ENCODE data around the gene SLC22A23.

The SLC22A23 gene

DNA sequence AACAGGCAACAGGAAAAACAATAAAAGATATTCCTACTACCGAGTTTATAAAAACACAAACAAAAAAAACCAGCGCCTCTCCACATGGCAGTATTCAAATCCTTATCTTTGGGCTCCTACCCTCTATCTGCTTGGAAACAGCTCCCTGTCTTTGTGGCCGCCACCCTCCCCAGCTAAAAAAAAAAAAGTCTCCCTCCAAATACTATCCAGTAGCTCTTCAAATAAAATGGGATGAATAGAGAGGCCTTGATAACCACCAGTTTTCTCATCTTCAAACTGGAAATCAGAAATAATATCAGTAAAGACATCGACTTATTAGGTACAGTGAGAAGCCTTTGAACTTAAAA lies 101.9 kb downstream of the SLC22A23 start:
- DNase-seq (ENCODE audit: low read depth in 2 of 2, low spot score in 1 of 2) = no peak

DNA sequence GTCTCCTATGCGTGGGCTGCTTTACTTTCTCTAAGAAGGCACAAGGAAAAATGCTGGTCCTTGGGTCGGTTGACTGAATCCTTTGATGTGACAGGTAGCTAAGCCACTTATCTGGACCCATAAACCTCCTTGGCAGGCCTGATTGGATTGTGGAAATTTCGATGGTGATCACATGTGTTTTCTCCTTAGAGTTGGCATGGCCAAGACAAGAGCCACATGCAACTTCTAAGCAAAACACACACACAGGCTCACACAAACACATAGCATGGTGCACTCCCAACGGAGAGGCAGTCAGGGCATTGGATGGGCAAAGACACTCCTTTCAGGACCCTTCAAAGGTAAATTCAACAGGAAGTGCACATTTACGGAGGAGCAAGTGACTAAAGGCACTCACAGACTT lies 102.9 kb downstream of the SLC22A23 start:
- no peak for DNase-seq (ENCODE audit: low read depth in 2 of 2, low spot score in 1 of 2)

DNA sequence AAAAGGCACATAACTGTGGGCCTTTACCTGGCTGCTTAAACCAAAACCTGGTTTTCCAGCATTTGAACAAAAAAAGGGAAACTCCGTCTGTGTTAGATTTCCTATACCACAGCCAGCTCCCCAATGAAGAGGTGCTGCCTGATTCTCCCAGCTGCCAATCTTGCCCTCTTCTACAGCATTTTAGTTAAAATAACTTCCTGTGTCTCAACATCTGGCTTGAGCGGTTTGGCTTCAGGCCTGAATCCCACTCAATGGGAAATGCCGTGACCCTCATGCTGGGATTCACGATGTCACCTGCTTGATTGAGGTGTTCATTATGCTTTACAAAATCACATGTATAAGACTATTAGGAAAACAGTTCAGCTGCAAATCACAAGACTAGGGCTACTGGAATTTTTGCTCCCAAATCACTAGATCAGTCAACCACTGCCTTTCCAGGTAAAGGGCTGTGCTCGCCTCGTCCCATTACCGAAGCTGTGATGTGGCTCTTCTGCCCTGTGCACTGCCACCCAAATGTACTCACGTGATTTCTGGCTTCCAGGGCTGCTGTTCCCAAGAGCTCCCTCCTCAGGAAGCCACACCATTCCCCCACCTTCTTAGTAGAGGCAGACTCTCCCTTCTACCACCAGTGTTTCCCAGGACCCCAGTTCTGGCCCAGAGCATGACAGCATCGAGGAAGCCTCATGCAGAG lies 103.5 kb downstream of the SLC22A23 start:
- no peak for DNase-seq (ENCODE audit: low read depth in 2 of 2, low spot score in 1 of 2)

DNA sequence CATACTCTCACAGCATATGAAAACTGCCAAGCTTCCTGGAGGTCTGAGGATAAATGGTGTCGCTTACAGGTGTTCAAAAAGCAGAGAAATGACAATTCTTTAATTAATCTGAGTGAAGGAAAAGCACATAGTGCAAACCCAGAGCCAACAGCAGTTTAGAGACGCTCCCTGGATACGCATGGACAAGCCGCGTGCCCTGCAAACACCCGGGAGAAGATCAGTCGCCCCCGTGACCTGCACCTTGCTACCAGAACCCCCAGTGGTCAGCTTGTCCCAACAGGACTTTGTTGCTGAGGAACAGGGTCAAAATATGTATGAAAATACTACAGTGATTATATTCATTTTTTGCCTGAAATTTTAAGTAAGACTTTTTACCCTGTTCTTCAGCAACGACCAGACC lies 104.2 kb downstream of the SLC22A23 start:
- DNase-seq (ENCODE audit: low read depth in 2 of 2, low spot score in 1 of 2) = no peak

DNA sequence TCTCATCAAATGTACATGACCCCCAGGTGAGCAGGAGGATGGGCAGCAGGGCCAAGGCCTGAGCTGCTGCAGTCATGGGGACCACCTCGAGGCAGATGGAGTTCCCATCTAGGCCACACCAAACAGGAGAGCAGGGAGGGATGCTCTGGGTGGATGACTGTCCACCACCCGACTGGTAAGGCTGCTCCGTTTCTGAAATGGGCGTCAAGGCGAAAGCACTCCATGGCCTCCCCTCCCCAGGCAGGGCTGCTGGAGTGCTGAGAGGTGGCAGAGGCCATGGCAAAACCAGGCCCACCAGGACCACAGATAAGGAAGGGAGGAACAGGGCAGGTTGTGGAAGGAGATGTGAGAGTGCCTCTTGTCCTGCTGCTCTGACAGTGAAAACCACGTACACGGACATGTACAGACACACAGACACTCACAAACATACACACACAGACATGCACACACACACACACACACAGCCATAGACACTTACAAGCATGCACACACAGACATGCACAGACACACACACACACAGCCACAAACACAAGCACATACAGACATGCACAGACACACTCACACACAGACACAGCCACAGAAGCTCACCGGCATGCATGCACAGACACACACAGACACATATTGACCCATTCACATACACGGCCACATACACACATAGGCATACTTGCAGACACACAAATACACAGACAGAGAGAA lies 104.9 kb downstream of the SLC22A23 start:
- no peak for DNase-seq (ENCODE audit: low read depth in 2 of 2, low spot score in 1 of 2)

DNA sequence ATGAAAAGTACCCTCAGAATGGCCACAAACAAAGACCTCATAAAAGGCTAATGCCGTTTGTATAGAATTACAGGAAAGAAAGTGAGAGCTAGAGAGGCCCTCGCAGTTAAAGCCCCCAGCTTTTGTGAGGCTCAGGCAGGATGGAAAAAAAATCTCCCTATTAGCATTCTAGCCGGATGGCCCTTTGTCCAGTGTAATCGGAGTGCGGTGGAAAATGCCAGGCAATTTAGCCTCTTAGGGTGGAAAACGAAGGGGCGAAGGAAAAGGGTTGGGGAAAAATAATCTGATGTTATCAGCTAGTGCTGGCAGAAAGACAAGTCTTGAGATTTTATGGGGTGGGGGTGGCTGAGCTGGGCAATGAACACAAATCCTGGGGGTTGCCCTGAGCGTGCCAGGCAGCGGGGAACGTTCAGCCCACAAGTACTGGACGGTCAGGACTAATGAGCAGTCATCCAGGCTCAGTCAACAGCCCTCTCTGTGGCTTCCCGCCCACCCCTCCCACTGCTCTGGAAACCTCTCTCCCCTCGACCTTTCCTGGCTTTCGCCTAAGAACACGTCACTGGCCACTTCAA lies 105.7 kb downstream of the SLC22A23 start:
- DNase-seq (ENCODE audit: low read depth in 2 of 2, low spot score in 1 of 2) = no peak

DNA sequence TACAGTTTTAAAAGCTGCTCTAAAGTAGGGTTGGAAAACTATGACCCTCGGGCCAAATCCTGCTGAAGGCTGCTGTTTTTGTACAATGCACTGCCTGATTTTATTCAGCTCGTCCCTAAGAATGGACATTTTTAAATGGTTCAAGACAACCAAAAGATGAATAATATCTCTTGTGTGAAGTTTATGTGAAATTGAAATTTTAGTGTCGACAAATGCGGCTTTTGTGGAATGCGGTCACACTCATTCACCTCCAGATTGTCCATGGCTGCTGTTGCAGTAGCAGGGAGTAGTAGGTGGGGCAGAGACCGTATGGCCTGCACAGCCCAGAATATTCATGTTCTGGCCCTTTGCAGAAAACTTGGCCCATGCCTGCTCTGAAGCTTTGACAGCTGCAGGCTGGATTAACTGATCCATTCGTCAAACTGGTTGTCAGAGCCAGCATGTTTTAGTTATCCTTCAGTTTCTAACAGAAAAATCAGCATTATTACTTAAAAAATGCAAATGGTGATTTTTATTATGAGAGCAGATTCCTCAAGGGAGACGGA lies 106.5 kb downstream of the SLC22A23 start:
- DNase-seq (ENCODE audit: low read depth in 2 of 2, low spot score in 1 of 2) = no peak

DNA sequence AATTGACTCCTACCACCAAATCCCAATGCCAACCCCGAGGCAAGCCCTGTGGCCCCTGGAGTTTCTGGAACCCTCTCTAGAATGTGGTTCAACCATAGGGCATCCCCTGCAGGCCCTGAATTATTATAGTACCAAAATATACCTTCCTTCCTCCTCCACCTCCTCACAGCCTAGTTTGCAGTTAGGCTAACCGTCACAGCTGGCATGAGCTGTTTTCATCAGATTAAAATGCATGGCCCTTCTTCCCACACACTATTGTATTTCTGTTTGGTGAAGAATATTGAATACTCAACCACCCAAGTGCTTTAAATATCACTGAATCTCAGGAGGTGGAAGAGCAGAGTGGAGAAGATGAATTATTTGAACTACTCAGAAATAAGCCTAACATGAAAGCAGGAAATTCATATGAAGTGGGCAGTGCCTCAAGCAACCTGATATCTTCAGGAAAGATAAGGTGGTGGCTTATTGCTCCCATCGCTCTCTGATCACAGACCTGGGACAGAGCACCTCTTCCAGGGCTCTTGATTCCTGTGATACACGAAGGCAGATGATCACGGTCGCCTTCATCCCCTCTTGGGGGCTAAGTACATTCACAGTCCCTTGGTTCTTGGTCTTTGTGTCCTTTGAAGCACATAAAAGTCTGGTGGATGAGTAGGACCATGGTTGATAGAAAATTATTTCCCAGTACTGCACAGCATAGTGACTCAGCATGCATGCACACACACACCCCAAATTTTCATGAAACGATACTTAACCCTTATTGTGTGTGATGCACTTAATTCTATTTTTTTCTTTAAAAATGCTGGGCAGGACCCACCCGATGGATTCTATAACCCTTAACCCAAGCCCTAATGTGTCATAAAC lies 107.2 kb downstream of the SLC22A23 start:
- DNase-seq (ENCODE audit: low read depth in 2 of 2, low spot score in 1 of 2) = no peak

DNA sequence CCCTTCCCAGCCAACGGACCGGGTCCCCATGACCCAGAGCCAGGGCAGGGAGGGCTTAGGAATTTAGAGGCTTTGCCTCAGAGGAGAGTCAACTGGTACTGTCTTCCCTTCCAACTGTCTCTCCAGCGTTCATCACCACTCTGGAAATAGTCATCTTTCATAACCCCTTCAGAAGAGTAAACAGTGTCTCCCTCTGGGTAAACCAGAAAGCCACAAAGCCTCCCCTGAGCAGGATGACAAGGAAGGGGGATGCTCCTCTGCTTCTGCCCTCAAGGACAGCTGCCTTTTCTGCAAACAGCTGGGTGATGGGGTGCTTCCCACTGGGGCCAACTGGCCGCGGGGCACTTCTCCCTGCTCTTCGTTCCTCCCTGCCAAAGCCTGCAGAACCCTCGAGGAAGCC lies 108.0 kb downstream of the SLC22A23 start:
- DNase-seq (ENCODE audit: low read depth in 2 of 2, low spot score in 1 of 2) = no peak

DNA sequence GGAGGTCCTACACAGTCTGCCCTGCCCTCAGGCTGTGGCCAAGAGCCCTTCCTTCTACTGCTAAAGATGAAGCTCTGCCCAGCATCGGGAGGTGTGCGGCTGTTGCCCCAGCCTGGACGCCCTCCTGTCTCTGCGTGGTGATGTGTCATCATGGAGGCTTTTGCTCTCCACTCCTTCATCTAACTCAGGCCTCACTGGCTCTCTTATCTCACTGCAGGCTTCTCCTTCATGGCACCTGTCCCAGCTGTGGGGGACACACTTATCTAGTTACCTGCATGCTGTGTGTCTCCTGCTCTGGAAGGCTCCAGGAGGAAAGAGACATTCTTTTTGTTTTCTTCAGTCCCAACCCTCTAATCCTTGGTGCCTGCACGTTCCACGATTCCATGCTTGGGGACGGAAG lies 109.0 kb downstream of the SLC22A23 start:
- DNase-seq (ENCODE audit: low read depth in 2 of 2, low spot score in 1 of 2) = no peak

DNA sequence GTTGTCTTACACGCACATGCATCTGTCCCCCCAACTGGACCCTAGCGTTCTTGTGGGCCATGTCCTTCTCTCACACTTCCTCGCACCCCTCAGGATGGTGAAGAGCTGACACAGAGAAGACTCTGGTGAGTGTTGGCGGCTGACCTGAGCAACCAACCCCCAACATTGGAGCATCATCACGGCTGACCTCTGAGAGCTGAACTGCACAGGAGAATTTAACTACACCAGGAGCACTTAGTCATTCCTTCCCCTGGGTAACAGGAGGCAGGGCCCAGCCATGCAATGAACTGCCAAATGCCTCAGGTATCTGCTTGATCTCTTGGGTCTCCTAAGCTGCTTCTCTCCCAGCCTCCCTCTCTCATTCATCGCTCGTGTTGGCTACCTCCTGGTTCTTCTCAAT lies 109.6 kb downstream of the SLC22A23 start:
- DNase-seq (ENCODE audit: low read depth in 2 of 2, low spot score in 1 of 2) = no peak

DNA sequence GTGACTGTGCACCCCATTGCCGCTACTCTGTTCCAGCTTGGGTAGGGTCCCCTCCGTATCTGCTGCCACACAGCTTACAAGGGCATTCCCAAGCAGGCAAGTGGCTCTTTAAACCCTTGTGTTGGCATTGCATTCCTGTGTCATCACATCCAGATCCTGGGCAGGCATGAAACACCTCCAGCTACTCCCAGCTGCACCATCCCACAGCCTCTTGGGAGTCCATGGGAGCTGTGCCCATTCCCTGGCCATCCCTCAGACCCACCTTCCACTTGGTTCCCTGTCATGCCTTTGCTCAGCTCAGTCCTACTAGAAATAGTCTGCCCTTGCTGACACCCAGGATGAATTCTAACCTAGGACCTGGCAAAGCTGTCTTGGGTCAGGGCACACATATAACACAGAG lies 110.4 kb downstream of the SLC22A23 start:
- DNase-seq (ENCODE audit: low read depth in 2 of 2, low spot score in 1 of 2) = no peak

DNA sequence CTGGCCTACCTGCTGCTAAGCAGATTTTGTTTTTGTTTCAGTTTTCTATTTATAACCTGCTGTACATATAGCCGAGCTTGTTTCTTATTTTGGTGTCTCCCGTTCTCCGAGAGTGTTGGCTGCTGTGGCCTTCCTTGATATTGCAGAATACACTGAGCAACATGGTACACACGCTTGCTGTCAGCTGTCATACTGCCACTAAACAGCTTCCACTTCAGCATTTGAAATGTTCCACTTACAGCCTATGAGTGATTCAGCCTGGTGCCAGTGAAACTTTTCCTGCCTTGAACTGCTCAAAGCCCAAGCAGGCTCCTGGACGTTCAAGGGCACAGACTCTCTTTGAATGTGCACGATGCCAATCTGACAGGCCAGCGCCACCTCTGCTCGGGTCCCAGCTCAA lies 111.0 kb downstream of the SLC22A23 start:
- DNase-seq (ENCODE audit: low read depth in 2 of 2, low spot score in 1 of 2) = no peak

DNA sequence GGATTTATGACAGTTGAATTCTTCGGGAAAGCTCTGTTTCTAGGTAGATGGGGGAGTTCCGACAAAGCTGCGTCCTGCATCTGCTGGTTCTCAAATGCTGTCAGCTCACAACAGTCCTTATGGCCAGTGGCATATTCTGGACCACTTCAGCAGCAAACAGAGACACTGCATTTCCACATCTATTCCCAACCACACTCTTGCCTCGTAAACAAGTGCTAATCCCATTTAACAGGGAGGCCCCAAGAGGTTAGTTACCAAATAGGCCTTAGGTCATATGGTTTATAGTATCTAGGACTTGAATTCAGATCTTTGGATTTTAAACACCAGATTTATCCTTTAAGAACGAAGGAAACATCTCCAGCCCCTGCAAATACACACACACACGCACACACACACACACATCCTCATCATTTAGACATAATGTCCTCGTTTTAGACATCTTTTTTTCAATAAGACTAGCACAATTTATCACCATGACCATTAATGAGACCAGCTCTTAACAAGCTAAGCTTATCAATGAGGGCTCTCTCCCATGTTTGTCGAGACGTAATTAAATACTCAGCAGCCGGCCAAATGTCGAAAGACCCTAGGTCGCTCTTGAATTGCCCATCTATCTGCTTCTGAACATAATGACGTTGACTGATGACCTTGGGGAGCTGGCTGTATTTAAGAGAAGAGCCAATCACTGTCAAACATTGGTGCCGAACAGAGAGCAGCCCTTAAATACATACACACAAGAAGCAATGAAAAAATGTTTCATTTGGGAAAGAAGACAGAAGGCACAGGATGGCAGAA lies 113.6 kb downstream of the SLC22A23 start:
- no peak for DNase-seq (ENCODE audit: low read depth in 2 of 2, low spot score in 1 of 2)

DNA sequence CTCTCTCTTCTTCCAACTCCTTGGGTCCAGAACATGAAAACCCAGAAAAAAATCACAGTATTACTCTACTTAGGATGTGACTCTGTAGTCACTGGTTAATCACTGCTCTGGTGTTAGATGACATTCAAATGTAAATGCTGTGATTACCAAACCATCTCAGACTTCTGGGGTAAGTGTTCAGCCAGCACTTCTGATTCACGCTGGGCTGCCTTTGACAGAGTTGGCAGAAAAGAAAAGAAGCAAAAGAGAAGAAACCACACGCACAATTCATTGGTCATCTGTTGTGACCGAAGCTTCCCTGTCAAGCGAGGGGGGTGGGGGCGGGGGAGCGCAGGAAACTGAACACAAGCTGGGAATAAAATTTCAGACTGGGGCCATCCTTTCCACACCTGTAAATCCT lies 115.4 kb downstream of the SLC22A23 start:
- no peak for DNase-seq (ENCODE audit: low read depth in 2 of 2, low spot score in 1 of 2)

DNA sequence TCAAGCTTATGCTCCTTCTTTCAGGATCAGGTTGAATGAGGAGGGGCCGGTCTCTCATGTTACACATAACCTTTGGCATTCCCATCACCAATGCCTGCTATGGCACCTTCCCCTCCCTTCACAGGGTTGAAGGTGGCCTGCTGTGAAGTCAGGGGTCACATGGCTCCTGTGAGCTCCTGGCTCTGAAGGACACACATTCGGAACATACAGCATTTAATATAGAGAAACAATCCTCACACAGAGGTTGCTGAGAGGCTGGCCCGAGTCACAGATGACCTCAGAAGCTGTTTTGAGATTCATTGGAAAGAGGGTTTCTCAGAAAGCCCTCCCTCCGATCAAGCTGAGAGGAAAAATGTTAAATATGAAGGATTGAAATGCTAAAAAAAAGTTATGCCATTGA lies 116.0 kb downstream of the SLC22A23 start:
- DNase-seq (ENCODE audit: low read depth in 2 of 2, low spot score in 1 of 2) = no peak

DNA sequence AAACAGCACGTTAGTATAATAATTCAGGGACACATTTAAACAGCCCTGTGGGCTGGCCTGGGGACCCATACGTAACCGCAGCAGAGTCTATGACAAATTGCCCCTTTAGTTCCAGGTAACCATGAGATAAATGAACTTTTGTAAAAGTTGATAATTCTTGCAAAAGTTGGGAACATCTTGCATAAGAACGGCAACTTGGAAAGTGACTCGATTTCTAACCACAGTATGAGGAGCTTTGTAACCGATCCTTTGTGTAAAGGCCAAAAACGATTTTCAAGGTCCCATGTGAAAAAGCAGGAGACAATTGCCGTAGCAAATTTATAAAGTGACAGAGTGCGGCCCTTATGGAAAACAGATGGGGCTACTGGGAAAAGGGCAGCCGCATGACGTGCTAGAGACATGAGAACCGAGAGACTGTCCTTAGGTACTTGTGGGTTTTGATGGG lies 116.5 kb downstream of the SLC22A23 start:
- DNase-seq (ENCODE audit: low read depth in 2 of 2, low spot score in 1 of 2) = no peak

DNA sequence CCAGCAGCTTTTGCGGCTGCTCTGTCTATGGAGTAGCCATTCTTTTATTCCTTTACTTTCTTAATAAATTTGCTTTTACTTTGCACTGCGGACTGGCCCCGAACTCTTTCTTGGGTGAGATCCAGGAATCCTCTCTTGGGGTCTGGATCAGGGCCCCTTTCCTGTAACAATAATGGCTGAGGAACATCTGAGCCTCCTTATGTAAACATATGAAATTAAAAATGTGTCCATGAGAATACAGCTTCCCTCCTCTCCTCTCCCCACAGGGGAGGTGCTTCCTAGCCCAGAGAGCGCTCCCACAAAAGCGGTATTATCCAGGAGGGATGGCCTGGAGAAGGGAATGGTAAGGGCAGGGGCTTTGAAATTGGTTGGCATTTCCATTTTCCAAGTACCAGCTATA lies 117.0 kb downstream of the SLC22A23 start:
- DNase-seq (ENCODE audit: low read depth in 2 of 2, low spot score in 1 of 2) = no peak

DNA sequence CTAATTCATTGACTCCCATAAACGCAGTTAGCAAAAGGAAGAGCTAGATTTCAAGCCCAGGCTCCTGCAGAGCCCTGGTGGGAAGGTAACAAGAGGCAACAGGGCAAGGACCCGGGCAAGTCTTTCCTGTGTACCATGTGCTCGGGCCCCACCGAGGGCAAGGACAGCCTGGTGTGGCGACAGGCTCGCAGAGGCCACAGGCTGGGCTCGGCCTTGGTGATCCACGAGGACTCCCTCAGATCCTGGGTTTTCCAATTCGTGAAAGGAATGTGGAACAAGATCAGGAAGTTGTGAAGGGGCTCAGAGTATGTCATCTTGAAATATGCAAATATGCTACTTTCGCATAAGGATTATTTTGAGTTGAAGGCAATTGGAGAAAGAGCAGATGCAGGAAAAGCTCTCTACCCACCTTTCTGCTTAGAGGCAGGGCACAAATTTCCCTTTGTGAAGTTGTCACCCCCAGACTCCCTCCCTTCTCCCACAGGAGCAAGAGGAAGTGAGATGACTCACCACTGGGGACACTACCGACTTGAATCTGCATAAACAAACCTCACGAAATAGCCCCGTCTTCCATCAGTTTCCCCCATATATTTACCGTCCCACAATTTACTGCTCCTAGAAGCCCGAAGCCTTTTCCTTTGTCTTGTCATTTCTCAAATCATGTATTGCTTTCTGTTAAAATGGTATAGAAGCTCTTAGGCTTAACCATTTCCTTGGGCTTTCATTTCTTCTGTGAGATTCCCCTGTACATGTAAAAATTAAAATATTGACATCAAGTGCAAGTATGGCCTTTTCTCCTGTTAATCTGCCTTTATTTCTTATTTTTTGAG lies 119.1 kb downstream of the SLC22A23 start:
- DNase-seq (ENCODE audit: low read depth in 2 of 2, low spot score in 1 of 2) = no peak
